ENCODE results near the gene GPR68. TPM values are rescaled to one million over a fixed set of nuclear protein-coding genes. Genes with fewer than 3 reads are reported as not detected.

The GPR68 gene
- total RNA-seq, 1 donor from 2014 or later: 0.16 TPM

Other genes starting within 250 kb of the GPR68 start
- 10.6 TPM for gene RPS6KA5, start 184.1 kb downstream of the GPR68 start, total RNA-seq
- gene DGLUCY, start 130.6 kb downstream of the GPR68 start, total RNA-seq: 202 TPM
- 3.6 TPM for gene CCDC88C, start 173.1 kb upstream of the GPR68 start, total RNA-seq

All from Right ventricle myocardium inferior (tissue), 1 donor.